Mesenchymal stem cell (in vitro differentiated cells and primary cell): ENCODE data around the gene ABCA1.
"Not testable (repeated sequence)": the region's sequence is repeated elsewhere in the genome, so short reads cannot be mapped to it uniquely, and the experiment has no call there.

Experiments used
- DNase-seq: peaks from one replicate; pipeline ENCODE4 v3.0.0-alpha.2; 2013
- H2AFZ ChIP-seq: one replicate; pipeline ENCODE4 v1.6.1; 2013; ENCODE audit warnings: low read depth, mild to moderate bottlenecking, control low read depth, inconsistent platforms, low read length, moderate library complexity
- H2AK5ac ChIP-seq: 2 replicates; pipeline ENCODE4 v1.6.1; 2013; ENCODE audit warnings: low read length, moderate library complexity, mild to moderate bottlenecking, inconsistent platforms; ENCODE audit not compliant: severe bottlenecking
- H2BK120ac ChIP-seq: one replicate; pipeline ENCODE4 v1.6.1; 2013; ENCODE audit warnings: low read depth, mild to moderate bottlenecking, inconsistent platforms, low read length, moderate library complexity
- H2BK12ac ChIP-seq, 2 experiments: one replicate each; pipeline ENCODE4 v1.6.1; 2013; ENCODE audit warnings: inconsistent platforms in 2 of 2, low read length in 2 of 2, mild to moderate bottlenecking in 2 of 2, moderate library complexity in 2 of 2, control low read depth in 1 of 2
- H2BK15ac ChIP-seq: one replicate; pipeline ENCODE4 v1.6.1; 2013; ENCODE audit warnings: mild to moderate bottlenecking, low read depth, inconsistent platforms; ENCODE audit not compliant: poor library complexity, severe bottlenecking
- H2BK5ac ChIP-seq: 2 replicates; pipeline ENCODE4 v1.6.1; 2013; ENCODE audit warnings: low read depth, mild to moderate bottlenecking, low read length, control low read depth, inconsistent platforms; ENCODE audit not compliant: poor library complexity, severe bottlenecking
- H3K14ac ChIP-seq, 2 experiments: one replicate each; pipeline ENCODE4 v1.6.1; 2013; ENCODE audit warnings: inconsistent platforms in 2 of 2, low read length in 2 of 2, control low read depth in 1 of 2, mild to moderate bottlenecking in 1 of 2, moderate library complexity in 1 of 2
- H3K18ac ChIP-seq, 2 experiments: one replicate each; pipeline ENCODE4 v1.6.1; 2013; ENCODE audit warnings: inconsistent platforms in 2 of 2, low read length in 2 of 2, control low read depth in 1 of 2, low read depth in 1 of 2, mild to moderate bottlenecking in 1 of 2
- H3K23ac ChIP-seq, 2 experiments: one replicate each; pipeline ENCODE4 v1.6.1; 2013; ENCODE audit warnings: inconsistent platforms in 2 of 2, low read length in 2 of 2, mild to moderate bottlenecking in 2 of 2, moderate library complexity in 2 of 2, control low read depth in 1 of 2
- H3K27ac ChIP-seq: 2 replicates; pipeline ENCODE4 v1.5.1; 2013; ENCODE audit warnings: mild to moderate bottlenecking, moderate library complexity, low read length, control low read depth, inconsistent platforms; ENCODE audit not compliant: poor library complexity, severe bottlenecking
- H3K27me3 ChIP-seq, 2 experiments: 2 replicates each; pipeline versions ENCODE4 v1.6.1 to v1.7.0; 2013; ENCODE audit warnings: low read length in 2 of 2, mild to moderate bottlenecking in 2 of 2, moderate library complexity in 2 of 2, control low read depth in 1 of 2, inconsistent platforms in 1 of 2; ENCODE audit not compliant: control insufficient read depth in 1 of 2, insufficient read depth in 1 of 2
- H3K36me3 ChIP-seq, 2 experiments: 2 replicates each; pipeline versions ENCODE4 v1.6.1 to v1.7.0; 2013; ENCODE audit warnings: low read length in 2 of 2, control low read depth in 1 of 2, inconsistent platforms in 1 of 2, low read depth in 1 of 2, mild to moderate bottlenecking in 1 of 2; ENCODE audit not compliant: insufficient read depth in 2 of 2, control insufficient read depth in 1 of 2
- H3K4ac ChIP-seq, 2 experiments: one replicate each; pipeline ENCODE4 v1.6.1; 2013; ENCODE audit warnings: inconsistent platforms in 2 of 2, low read length in 2 of 2, mild to moderate bottlenecking in 2 of 2, moderate library complexity in 2 of 2, control low read depth in 1 of 2, low read depth in 1 of 2
- H3K4me1 ChIP-seq: 2 replicates; pipeline ENCODE4 v1.6.1; 2013; ENCODE audit warnings: low read depth, low read length, control low read depth; ENCODE audit not compliant: control insufficient read depth, insufficient read depth
- H3K4me2 ChIP-seq: 2 replicates; pipeline ENCODE4 v1.6.1; 2013; ENCODE audit warnings: low read length, mild to moderate bottlenecking, inconsistent platforms; ENCODE audit not compliant: poor library complexity, severe bottlenecking
- H3K4me3 ChIP-seq, 2 experiments: 2 replicates each; pipeline versions ENCODE4 v1.5.1 to v1.7.0; 2013; ENCODE audit warnings: low read length in 2 of 2, mild to moderate bottlenecking in 2 of 2, control low read depth in 1 of 2, low read depth in 1 of 2; ENCODE audit not compliant: insufficient read depth in 1 of 2
- H3K79me1 ChIP-seq: replicated peaks from 2 replicates; pipeline ENCODE4 v1.6.1; 2013; ENCODE audit warnings: mild to moderate bottlenecking, control low read depth, low read length, inconsistent platforms; ENCODE audit not compliant: poor library complexity, severe bottlenecking
- H3K9ac ChIP-seq: 2 replicates; pipeline ENCODE4 v1.7.0; 2013; ENCODE audit warnings: mild to moderate bottlenecking, low read length, moderate library complexity
- H3K9me3 ChIP-seq: 2 replicates; pipeline ENCODE4 v1.7.0; 2013; ENCODE audit warnings: mild to moderate bottlenecking, low read length; ENCODE audit not compliant: control insufficient read depth
- H4K8ac ChIP-seq: one replicate; pipeline ENCODE4 v1.6.1; 2013; ENCODE audit warnings: inconsistent platforms, mild to moderate bottlenecking, low read length, moderate library complexity
- H4K91ac ChIP-seq: one replicate; pipeline ENCODE4 v1.6.1; 2013; ENCODE audit warnings: mild to moderate bottlenecking, low read length, inconsistent platforms
- WGBS: methylation state at CpG from one replicate; pipeline ENCODE4 v1.1.7; 2013; ENCODE audit warnings: mixed read lengths; 5-methylcytosine and 5-hydroxymethylcytosine counted together

ABCA1 gene

GRCh38 chr9:104855807-104856206 lies 72.1 kb downstream of the ABCA1 start:
- 96% methylated on average over 3 of the region's 3 CpGs for WGBS

GRCh38 chr9:104855258-104855657 lies 72.7 kb downstream of the ABCA1 start:
- not testable (repeated sequence) for H2AK5ac ChIP-seq, H2AFZ ChIP-seq, H2BK5ac ChIP-seq, H3K27ac ChIP-seq, H3K14ac ChIP-seq, H4K8ac ChIP-seq, H3K4me1 ChIP-seq, DNase-seq, H3K4me3 ChIP-seq, H2BK12ac ChIP-seq, H4K91ac ChIP-seq, H2BK15ac ChIP-seq, H3K4ac ChIP-seq, H2BK120ac ChIP-seq, H3K9me3 ChIP-seq, H3K79me1 ChIP-seq, H3K18ac ChIP-seq, H3K4me2 ChIP-seq, H3K9ac ChIP-seq, H3K23ac ChIP-seq, H3K27me3 ChIP-seq
- H3K36me3 ChIP-seq: peaks cover 3 to 51% of the 10 kb centered on the region in 2 experiments
- WGBS: 94% methylated on average over 7 of the region's 7 CpGs

More at GRCh38 chr9:104855807-104856206, 72.1 kb downstream of the ABCA1 start:
- Histone ChIP-seq H3K9ac (no peak overlapping the region), H2BK15ac (no peak overlapping the region), H3K4me3 (no peak overlapping the region), H3K27me3 (no peaks in the 10 kb centered on the region), H2BK5ac (no peak overlapping the region), H4K91ac (no peak overlapping the region), H2BK120ac (no peak overlapping the region), H3K14ac (no peak overlapping the region), H3K4ac (no peak overlapping the region), H3K27ac (no peak overlapping the region), H2AFZ (no peak overlapping the region), H2AK5ac (no peak overlapping the region), H4K8ac (no peak overlapping the region), H3K4me2 (no peak overlapping the region), H3K79me1 (no peaks in the 10 kb centered on the region), H3K23ac (no peak overlapping the region), H2BK12ac (no peak overlapping the region), H3K18ac (no peak overlapping the region), H3K36me3 (peaks cover 3 to 54% of the 10 kb centered on the region in 2 experiments), H3K4me1 (no peaks in the 10 kb centered on the region), H3K9me3 (no peaks in the 10 kb centered on the region)
- DNase-seq: no peak

- 93% methylated on average over 1 of the region's 1 CpG for WGBS
- no peak for DNase-seq
- no peak overlapping the region for H3K4ac ChIP-seq
- no peak overlapping the region for H4K91ac ChIP-seq
- H3K9me3 ChIP-seq: no peaks in the 10 kb centered on the region
- H2AK5ac ChIP-seq: no peak overlapping the region
- peaks cover 3 to 50% of the 10 kb centered on the region in 2 experiments for H3K36me3 ChIP-seq
- no peak overlapping the region for H3K4me2 ChIP-seq
- H3K4me3 ChIP-seq: no peak overlapping the region
- H3K18ac ChIP-seq: no peak overlapping the region
- H3K79me1 ChIP-seq: no peaks in the 10 kb centered on the region
- H4K8ac ChIP-seq: no peak overlapping the region
- H3K4me1 ChIP-seq: no peaks in the 10 kb centered on the region
- no peak overlapping the region for H3K27ac ChIP-seq
- H2BK5ac ChIP-seq: no peak overlapping the region
- H2BK15ac ChIP-seq: no peak overlapping the region
- H3K14ac ChIP-seq: no peak overlapping the region
- H3K23ac ChIP-seq: no peak overlapping the region
- no peak overlapping the region for H2BK12ac ChIP-seq
- no peak overlapping the region for H3K9ac ChIP-seq
- H2AFZ ChIP-seq: no peak overlapping the region
- H3K27me3 ChIP-seq: no peaks in the 10 kb centered on the region
- no peak overlapping the region for H2BK120ac ChIP-seq
Measured at GRCh38 chr9:104854613-104855012, 73.3 kb downstream of the ABCA1 start.

GRCh38 chr9:104853683-104854082 lies 74.3 kb downstream of the ABCA1 start:
- Histone ChIP-seq H2BK5ac (no peak overlapping the region), H2BK12ac (no peak overlapping the region), H4K8ac (no peak overlapping the region), H3K23ac (no peak overlapping the region), H2AK5ac (no peak overlapping the region), H3K4me1 (no peaks in the 10 kb centered on the region), H3K9ac (no peak overlapping the region), H2BK120ac (no peak overlapping the region), H2AFZ (no peak overlapping the region), H2BK15ac (no peak overlapping the region), H3K14ac (no peak overlapping the region), H3K4me3 (no peak overlapping the region), H3K27me3 (no peaks in the 10 kb centered on the region), H3K79me1 (no peaks in the 10 kb centered on the region), H4K91ac (no peak overlapping the region), H3K18ac (no peak overlapping the region), H3K4ac (no peak overlapping the region), H3K27ac (no peak overlapping the region), H3K4me2 (no peak overlapping the region), H3K9me3 (no peaks in the 10 kb centered on the region), H3K36me3 (peaks cover 3 to 47% of the 10 kb centered on the region in 2 experiments)
- DNase-seq: no peak
